AG04449 (cell line): ENCODE data around the gene GNL2.
"Not testable (repeated sequence)": the region's sequence is repeated elsewhere in the genome, so short reads cannot be mapped to it uniquely, and the experiment has no call there.

ENCODE experiments used
- CTCF ChIA-PET: fragments of 350-600 bp; formaldehyde crosslinking; extraction: SDS; loops from one replicate; lab custom pipeline; 2021; ENCODE audit warnings: antibody characterized with exemption; lab: Yijun Ruan, JAX
- POLR2A ChIA-PET: fragments of 400-600, 350-600 bp; formaldehyde crosslinking; extraction: SDS; loops from one replicate; lab custom pipeline; 2020; ENCODE audit warnings: antibody characterized with exemption, inconsistent platforms; lab: Yijun Ruan, JAX
- DNase-seq: peaks from one replicate; pipeline ENCODE4 v3.0.0-alpha.2; 2010; ENCODE audit warnings: low read depth, low spot score
- H3K4me3 ChIP-seq: 2 replicates; pipeline ENCODE4 v1.5.1; 2011; ENCODE audit warnings: low read depth, mild to moderate bottlenecking, control low read depth, low read length
- TF ChIP-seq, protein P1 (sequence below): IDR thresholded peaks from one replicate; pipeline ENCODE4 v1.5.1; 2011; ENCODE audit warnings: mild to moderate bottlenecking, moderate library complexity, low read length, control low read depth, inconsistent platforms; ENCODE audit not compliant: insufficient read depth; ENCODE audit errors: missing control alignments

The GNL2 gene

DNA sequence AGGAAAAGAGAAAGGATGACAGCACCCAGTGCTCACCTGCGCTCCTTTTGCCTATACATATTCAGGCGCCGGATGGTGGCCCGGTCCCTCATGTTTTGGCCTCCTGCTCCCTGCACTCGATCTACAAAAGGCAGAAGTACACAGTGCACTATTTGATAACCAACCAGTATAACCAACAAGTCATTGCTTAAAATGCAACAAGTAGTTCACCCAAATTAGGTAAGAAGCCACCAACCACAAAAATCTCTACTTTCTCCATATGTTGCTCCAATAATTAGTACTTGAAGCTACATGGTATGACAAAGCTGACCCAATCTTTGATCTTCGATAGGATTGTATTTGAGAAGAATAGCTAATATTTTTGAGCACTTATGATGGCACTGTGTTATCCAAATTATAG is 2.0 kb downstream of the GNL2 start:
- DNase-seq = no peak
- CTCF ChIA-PET = interaction anchor here (1.0 to 1.6 kb wide), 4 partner anchors 9 to 139 kb away, joined by 4 to 6 read pairs (median 5); partner anchors contain the start of gene MEAF6
- TF ChIP-seq, protein P1, sequence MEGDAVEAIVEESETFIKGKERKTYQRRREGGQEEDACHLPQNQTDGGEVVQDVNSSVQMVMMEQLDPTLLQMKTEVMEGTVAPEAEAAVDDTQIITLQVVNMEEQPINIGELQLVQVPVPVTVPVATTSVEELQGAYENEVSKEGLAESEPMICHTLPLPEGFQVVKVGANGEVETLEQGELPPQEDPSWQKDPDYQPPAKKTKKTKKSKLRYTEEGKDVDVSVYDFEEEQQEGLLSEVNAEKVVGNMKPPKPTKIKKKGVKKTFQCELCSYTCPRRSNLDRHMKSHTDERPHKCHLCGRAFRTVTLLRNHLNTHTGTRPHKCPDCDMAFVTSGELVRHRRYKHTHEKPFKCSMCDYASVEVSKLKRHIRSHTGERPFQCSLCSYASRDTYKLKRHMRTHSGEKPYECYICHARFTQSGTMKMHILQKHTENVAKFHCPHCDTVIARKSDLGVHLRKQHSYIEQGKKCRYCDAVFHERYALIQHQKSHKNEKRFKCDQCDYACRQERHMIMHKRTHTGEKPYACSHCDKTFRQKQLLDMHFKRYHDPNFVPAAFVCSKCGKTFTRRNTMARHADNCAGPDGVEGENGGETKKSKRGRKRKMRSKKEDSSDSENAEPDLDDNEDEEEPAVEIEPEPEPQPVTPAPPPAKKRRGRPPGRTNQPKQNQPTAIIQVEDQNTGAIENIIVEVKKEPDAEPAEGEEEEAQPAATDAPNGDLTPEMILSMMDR = no peak
- POLR2A ChIA-PET = interaction anchor here (1.0 kb wide), 1 partner anchor 19 kb away, joined by 3 read pairs; no protein-coding TSS in a partner anchor
- no peak overlapping the region for H3K4me3 ChIP-seq

DNA sequence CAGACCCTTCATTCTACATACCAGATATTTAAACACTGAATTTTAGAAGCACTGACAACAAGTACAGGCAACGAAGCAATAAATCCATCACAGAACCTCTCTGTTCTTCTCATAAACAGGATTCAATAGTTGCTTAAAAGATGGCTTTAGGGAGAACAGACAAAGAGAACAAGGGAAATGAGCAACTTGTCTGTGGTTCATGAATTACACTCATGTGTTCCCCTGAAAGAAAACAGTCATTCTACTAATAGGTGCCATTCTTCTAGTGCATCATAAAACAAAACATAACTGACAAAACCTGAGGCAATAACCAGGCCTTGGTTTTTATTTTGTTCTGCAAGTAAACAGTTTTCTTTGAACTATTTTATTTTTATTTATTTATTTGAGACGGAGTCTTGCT is 6.8 kb downstream of the GNL2 start:
- TF ChIP-seq, protein P1 = no peak
- H3K4me3 ChIP-seq = no peak overlapping the region
- no peak for DNase-seq
- ChIA-PET POLR2A (no interaction called here), CTCF (interaction anchor here (1.2 to 2.3 kb wide), 3 partner anchors 11 to 14 kb away, joined by 5 to 7 read pairs (median 6); no protein-coding TSS in a partner anchor)

DNA sequence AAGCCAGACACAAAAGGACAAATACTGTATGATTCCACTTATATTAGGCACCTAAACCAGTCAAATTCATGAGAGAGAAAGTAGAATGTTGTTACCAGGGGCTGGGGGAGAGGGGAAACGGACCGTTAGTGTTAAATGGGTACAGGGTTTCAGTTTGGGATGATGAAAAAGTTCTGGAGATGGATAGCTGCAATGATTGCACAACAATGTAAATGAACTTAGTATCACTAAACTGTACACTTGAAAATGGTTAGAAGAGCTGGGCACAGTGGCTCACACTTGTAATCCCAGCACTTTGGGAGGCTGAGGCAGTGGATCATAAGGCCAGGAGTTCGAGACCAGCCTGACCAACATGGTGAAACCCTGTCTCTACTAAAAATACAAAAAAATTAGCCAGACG is 11.2 kb downstream of the GNL2 start:
- DNase-seq, CTCF ChIA-PET, POLR2A ChIA-PET, H3K4me3 ChIP-seq: not testable (repeated sequence)

DNA sequence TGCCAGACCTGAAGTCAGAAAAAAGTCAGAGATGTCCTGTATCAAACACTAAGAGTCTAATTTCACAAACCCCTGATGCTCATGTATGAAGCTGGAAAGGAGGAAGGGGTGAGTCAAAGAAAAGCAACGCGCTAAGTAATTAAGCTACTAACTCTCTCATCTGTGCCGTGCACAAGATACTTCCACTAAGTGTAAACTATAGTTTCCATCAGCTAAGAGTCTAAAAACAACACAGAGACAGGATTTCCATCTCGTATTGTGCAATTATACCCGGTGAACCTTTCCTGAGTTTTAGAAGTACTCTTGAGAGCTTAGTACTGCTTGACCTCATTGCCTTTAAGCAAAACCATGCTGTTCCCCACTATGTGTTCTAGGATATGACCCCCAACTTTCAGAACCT is 20.0 kb downstream of the GNL2 start:
- CTCF ChIA-PET = interaction anchor here (0.8 to 8.5 kb wide), 8 partner anchors 13 to 232 kb away, joined by 3 to 43 read pairs (median 4); partner anchors contain the start of genes C1orf122, CDCA8, MEAF6 and YRDC

DNA sequence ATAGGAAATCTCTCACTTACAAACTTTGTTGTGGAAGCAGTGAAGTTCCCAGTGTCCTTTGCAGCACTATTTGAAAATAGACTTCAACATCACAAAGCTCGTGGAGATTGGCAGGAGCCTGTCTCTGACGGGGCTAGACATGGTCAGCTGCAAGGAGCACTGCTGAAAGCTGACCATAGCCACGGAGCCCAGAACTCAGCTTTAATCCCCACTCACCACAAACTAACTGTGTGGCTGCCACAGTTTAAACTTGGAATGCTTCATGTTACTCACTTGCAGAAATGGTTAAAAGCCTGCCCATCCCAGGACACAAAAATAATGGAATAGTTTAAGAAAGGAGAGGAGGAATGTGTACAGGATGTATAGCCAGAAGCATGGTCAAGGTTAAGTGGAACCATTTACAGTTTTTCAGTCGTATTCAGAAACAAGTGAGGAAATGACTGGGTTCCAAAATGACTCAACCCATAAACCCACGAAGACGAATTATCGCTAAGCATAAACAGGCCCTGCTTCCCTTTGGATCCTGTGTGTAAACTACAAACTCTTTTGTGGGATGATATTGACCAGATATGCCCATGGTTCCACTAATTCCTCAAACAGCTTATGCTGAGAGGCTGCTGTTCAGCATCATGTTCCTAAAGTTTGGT is 20.8 kb downstream of the GNL2 start:
- POLR2A ChIA-PET = interaction anchor here (0.6 to 1.1 kb wide), 4 partner anchors 11 to 60 kb away, joined by 3 to 4 read pairs (median 3); partner anchors contain the start of genes GNL2 and MEAF6
- CTCF ChIA-PET = interaction anchor here (0.8 to 8.5 kb wide), 7 partner anchors 11 to 285 kb away, joined by 3 to 43 read pairs (median 4); partner anchors contain the start of genes C1orf122, CDCA8, MEAF6 and YRDC
- DNase-seq = peak; percentile 65
- no peak overlapping the region for H3K4me3 ChIP-seq
- TF ChIP-seq, protein P1 = no peak

More for the DNA sequence above, 20.0 kb downstream of the GNL2 start:
- TF ChIP-seq, protein P1 = no peak
- no peak overlapping the region for H3K4me3 ChIP-seq
- POLR2A ChIA-PET = interaction anchor here (0.6 to 0.8 kb wide), 2 partner anchors 20 to 61 kb away, joined by 3 to 4 read pairs; partner anchors contain the start of genes GNL2 and MEAF6
- peak; percentile 5 for DNase-seq

DNA sequence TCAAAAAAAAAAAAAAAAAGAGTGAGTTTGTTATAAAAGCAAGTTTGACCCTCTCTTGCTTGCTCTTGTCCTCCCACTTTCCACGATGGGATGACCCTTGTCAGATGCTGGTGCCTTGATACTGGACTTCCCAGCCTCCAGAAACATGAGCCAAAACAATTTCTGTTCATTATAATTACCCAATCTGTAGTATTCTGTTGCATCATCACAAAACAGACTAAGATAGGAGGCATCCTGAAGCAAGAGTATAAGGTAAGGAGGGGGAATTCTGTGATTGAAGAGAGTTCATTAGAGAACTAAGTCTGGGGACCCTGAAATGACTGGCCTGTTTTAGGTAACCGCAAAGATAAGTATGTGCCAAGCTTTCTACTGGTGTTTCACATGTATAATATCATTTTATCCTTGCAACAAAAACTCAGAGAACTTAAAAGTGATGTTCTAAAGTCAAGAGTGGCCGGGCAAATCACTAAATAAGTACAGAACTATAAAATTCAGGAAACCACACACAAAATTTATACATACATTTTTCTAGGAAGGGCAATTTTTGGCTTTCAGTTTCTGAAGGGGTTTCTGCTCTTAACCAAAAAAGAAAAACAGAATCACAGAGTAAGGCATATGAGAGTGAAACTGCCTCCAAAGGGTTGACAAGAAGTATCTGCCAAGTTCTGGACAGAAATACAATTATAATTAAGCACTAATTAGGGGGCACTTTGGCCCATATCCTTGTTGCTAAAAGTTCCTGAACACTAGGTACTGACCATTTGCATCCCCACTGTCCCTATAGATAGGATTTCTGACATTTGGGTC is 25.0 kb downstream of the GNL2 start:
- DNase-seq = no peak
- TF ChIP-seq, protein P1 = no peak
- CTCF ChIA-PET = no interaction called here
- POLR2A ChIA-PET = interaction anchor here (0.7 kb wide), 1 partner anchor 106 kb away, joined by 3 read pairs; no protein-coding TSS in a partner anchor
- no peak overlapping the region for H3K4me3 ChIP-seq
